HFF-Myc (cell line): ENCODE data around the gene ABCA1.
"Not testable (repeated sequence)": the region's sequence is repeated elsewhere in the genome, so short reads cannot be mapped to it uniquely, and the experiment has no call there.

Experiments
- DNase-seq: peaks from one replicate; pipeline ENCODE4 v3.0.0-alpha.2; 2011; ENCODE audit warnings: low read depth; ENCODE audit errors: extremely low read depth
- H3K4me3 ChIP-seq: replicated peaks from 2 replicates; pipeline ENCODE4 v1.5.1; 2011; ENCODE audit warnings: low read depth, mild to moderate bottlenecking, control low read depth, low read length
- TF ChIP-seq, protein P1 (sequence below): IDR thresholded peaks from 2 replicates; pipeline ENCODE4 v1.5.1; 2012; ENCODE audit warnings: mild to moderate bottlenecking, low read depth, low read length, control low read depth; ENCODE audit errors: missing control alignments

Gene ABCA1

DNA sequence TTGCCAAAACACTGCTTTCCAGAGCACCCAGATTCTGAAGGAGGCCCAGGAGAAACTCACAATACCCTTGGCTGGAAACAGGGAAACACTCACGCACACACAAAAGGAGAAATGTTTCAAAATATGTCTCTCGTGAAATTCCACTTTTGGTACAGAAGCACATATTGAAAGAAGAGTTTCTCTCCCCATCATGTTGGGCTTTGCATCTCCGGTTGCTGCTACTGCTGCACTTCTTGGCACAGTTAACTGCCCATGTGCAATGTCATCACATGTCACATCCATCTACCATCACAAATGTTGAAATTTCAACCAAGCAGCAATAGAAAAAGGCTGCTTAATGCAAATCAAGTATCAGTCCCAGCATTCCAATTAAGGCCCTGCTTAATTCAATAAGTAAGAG, 72.1 kb downstream of the ABCA1 start:
- TF ChIP-seq, protein P1, sequence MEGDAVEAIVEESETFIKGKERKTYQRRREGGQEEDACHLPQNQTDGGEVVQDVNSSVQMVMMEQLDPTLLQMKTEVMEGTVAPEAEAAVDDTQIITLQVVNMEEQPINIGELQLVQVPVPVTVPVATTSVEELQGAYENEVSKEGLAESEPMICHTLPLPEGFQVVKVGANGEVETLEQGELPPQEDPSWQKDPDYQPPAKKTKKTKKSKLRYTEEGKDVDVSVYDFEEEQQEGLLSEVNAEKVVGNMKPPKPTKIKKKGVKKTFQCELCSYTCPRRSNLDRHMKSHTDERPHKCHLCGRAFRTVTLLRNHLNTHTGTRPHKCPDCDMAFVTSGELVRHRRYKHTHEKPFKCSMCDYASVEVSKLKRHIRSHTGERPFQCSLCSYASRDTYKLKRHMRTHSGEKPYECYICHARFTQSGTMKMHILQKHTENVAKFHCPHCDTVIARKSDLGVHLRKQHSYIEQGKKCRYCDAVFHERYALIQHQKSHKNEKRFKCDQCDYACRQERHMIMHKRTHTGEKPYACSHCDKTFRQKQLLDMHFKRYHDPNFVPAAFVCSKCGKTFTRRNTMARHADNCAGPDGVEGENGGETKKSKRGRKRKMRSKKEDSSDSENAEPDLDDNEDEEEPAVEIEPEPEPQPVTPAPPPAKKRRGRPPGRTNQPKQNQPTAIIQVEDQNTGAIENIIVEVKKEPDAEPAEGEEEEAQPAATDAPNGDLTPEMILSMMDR = no peak
- no peak for DNase-seq
- H3K4me3 ChIP-seq = no peak overlapping the region

DNA sequence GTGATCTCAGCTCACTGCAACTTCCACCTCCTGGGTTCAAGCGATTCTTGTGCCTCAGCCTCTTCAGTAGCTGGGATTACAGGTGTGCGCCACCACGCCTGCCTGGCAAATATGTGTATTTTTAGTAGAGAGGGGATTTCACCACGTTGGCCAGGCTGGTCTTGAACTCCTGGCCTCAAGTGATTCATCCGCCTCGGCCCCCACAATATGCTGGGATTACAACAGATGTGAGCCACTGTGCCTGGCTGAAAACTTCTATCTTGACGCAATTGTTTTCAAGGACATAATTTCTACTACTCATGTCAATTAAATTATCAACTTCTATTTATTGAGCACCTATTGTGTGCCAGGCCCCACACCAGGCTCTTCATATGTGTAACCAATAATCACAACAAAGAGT, 72.7 kb downstream of the ABCA1 start:
- DNase-seq, H3K4me3 ChIP-seq: not testable (repeated sequence)

DNA sequence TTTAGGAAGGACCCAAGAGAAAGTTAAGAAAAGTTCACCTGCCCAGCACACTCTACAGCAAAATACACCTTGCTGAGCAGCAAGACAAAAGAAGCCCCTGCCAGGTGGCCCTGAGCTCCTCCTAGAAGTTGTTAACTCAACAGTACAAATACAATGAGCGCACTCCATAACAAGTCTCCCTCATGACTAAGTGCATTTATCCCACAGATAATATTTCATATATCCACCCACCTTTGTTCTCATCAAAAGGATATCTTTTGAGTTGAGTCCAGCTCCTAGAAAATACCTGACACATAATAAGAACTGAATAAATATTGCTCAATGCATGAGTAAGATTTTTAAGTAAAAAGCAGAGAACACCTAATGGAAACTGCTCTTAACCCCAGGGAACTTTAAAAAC, 73.3 kb downstream of the ABCA1 start:
- no peak for DNase-seq
- TF ChIP-seq, protein P1 = no peak
- H3K4me3 ChIP-seq = no peak overlapping the region

DNA sequence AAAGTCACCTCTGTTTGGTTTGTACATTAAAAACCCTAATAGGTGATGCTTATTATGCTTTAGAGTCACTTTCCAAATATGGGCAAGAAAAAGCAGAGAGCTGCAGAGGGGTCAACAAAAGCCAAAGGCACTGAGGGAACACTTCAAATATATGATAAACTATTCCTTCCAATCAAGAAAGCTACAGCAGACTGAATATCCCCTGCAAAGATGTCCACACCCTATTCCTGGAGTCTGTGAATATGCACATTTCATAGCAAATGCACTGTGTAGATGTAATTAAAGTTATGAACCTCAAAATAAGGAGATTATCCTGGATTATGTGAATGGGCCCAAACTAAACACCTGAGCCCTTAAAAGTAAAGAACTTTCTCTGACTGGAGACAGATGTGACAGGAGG, 74.3 kb downstream of the ABCA1 start:
- no peak overlapping the region for H3K4me3 ChIP-seq
- TF ChIP-seq, protein P1 = no peak
- DNase-seq = no peak

DNA sequence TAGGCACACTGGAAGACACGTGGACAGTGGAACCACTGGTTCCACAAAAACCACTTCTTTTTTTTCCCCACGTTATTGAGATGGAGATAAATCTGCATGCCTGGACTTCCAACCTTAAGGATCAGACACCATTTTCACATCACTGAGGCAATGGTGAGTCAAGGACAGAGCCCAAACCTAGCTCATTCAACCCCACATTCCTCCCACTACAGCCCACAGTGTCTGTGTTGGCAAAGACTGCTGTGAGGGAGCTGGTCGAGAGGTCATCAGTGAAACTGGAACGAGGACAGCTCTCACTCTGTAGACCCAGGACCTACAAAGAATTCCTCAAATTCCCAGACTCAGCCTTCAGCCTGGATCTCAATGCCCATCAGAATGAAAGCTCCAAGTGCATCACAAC, 74.8 kb downstream of the ABCA1 start:
- TF ChIP-seq, protein P1 = no peak
- no peak overlapping the region for H3K4me3 ChIP-seq

DNA sequence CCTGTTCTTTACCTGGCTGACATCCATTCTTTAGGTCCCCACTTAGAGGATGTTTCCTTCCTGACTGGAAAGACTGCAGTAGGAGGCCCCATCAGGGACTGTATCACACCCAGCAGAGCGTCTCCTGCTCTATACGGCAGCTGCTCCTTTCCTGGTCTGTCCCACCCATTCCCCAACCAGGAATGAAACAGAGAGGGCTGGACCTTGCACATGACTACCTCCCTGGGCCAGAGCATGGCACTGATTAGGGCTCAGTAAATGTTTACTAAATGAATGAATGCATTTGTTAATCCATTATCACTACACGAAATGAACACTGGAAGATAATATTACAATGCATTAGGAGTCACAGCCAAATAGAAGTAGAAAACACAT, 76.4 kb downstream of the ABCA1 start:
- TF ChIP-seq, protein P1 = no peak
- no peak for DNase-seq
- no peak overlapping the region for H3K4me3 ChIP-seq

More for the DNA sequence above, 74.8 kb downstream of the ABCA1 start:
- no peak for DNase-seq

DNA sequence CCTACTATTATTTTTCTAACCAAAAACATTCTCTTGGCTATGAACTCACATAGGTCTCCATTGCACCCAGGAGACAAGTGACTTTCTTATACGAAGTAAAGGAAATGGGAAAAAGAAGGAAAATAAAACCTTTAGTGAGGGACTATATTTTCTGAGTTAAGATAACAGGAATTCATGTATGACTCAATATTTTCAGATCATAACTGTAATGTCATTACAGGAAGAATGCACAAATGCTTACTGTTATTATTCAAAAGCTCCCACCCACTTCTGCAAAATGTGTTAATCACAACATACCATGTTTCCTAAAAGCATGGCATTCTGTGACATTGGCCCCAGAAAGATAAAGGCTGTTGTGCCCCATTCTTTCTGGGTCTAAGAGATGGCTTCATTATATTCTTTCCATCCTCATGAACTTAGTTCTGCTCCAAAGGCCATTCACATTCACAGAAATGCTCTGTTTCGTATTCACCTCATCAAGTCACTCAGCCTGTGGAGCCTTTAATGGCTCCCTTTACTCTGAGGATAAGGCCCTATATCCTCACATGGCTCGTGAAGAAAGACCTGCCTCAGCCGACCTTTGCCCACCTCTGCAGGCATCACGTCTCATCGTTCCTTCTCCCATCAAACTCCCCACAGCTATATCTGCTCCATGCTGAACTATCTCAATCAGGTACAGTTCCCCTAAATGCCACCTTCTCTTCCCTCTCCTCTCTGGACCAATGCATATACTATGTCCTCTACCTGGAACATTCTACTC, 77.0 kb downstream of the ABCA1 start:
- TF ChIP-seq, protein P1 = no peak
- no peak overlapping the region for H3K4me3 ChIP-seq
- DNase-seq = no peak
